ENCODE data around the gene POLR1E.

POLR1E gene

DNA sequence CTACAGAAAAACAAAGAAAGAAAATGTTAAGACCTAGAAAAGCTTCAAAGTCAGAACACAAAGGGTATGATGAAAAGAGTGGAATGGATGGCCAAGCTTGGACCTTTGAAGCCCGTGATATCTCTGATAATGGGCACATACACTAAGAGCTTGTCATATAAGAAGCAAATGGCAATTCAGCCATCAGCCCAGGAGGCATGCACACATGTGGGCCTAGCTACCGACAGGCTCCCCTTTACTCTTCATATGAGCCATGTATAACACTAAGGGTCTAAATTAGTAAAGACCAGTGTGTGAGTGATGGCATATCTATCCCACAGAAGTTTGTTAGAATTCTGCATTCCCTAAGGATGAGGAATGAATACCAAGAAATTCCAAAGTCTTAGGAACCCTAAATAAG lies 43.2 kb upstream of the POLR1E start:
- peaks cover 55% of the 10 kb centered on the region for H3K36me3 ChIP-seq (ENCODE audit: insufficient read depth, insufficient read length, low read length)

GRCh38 chr9:37443566-37443965 lies 42.2 kb upstream of the POLR1E start:
- DNase-seq (ENCODE audit: low read depth, low spot score), result no peak
- Histone ChIP-seq H3K9ac (ENCODE audit: insufficient read length, low read depth) (no peak overlapping the region), H3K4me3 (ENCODE audit: insufficient read length, low read depth) (no peak overlapping the region), H3K36me3 (ENCODE audit: insufficient read depth, insufficient read length, low read length) (peaks cover 49% of the 10 kb centered on the region), H3K9me3 (ENCODE audit: insufficient read depth, low read length) (no peaks in the 10 kb centered on the region), H3K4me1 (ENCODE audit: insufficient read depth, insufficient read length) (no peaks in the 10 kb centered on the region), H3K27me3 (ENCODE audit: insufficient read depth, insufficient read length) (no peaks in the 10 kb centered on the region)
- TF ChIP-seq ZNF274 (IDR thresholded peaks at IDR 0.05; ENCODE audit: low read depth, low read length) (no peak), SUZ12 (IDR thresholded peaks at IDR 0.05; ENCODE audit: extremely low read depth, insufficient read depth, insufficient read length) (no peak), YY1 (IDR thresholded peaks at IDR 0.05; ENCODE audit: insufficient read depth, insufficient read length) (no peak)

More for the DNA sequence above, 43.2 kb upstream of the POLR1E start:
- H3K4me1 ChIP-seq (ENCODE audit: insufficient read depth, insufficient read length), result no peaks in the 10 kb centered on the region
- TF ChIP-seq SUZ12 (IDR thresholded peaks at IDR 0.05; ENCODE audit: extremely low read depth, insufficient read depth, insufficient read length) (no peak), YY1 (IDR thresholded peaks at IDR 0.05; ENCODE audit: insufficient read depth, insufficient read length) (no peak), ZNF274 (IDR thresholded peaks at IDR 0.05; ENCODE audit: low read depth, low read length) (no peak)
- no peak overlapping the region for H3K4me3 ChIP-seq (ENCODE audit: insufficient read length, low read depth)
- no peak for DNase-seq (ENCODE audit: low read depth, low spot score)
- H3K9ac ChIP-seq (ENCODE audit: insufficient read length, low read depth), result no peak overlapping the region
- no peaks in the 10 kb centered on the region for H3K9me3 ChIP-seq (ENCODE audit: insufficient read depth, low read length)
- H3K27me3 ChIP-seq (ENCODE audit: insufficient read depth, insufficient read length), result no peaks in the 10 kb centered on the region

DNA sequence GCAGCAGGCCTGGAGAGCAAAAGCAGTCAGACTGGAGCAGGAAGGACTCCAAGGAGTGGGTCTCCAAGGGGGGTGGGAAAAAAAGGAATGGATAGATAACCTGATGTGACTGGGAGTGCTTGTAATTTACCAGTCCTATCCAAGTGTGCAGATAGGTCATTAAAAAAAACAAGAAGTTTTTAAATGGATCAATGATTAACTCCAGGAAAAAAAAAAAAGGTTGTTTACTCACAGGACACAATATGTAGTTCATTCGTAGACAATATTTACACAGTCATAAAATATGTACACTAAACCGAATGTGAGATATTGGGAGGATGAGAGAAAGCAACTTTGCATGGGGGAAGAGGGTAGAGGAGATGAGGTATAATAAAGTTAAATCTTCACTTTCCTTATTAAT lies 40.9 kb upstream of the POLR1E start:
- H3K36me3 ChIP-seq (ENCODE audit: insufficient read depth, insufficient read length, low read length), result peaks cover 46% of the 10 kb centered on the region
- no peak for DNase-seq (ENCODE audit: low read depth, low spot score)

DNA sequence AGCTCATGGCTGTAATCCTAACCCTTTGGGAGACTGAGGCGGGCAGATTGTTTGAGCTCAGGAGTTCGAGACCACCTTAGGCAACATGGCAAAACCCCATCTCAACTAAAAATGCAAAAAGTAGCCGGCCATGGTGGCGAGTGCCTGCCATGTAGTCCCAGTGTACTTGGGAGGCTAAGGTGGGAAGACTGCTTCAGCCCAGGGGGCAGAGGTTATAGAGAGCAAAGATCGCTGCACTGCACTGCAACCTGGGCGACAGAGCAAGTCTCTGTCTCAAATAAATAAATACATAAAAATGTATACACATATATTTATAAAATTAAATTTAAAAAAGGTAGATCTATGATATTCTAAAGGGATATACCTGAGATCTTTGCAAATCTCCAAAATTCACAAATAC lies 39.9 kb upstream of the POLR1E start:
- TF ChIP-seq SUZ12 (IDR thresholded peaks at IDR 0.05; ENCODE audit: extremely low read depth, insufficient read depth, insufficient read length) (no peak), ZNF274 (IDR thresholded peaks at IDR 0.05; ENCODE audit: low read depth, low read length) (no peak), YY1 (IDR thresholded peaks at IDR 0.05; ENCODE audit: insufficient read depth, insufficient read length) (no peak)
- Histone ChIP-seq H3K9ac (ENCODE audit: insufficient read length, low read depth) (no peak overlapping the region), H3K4me3 (ENCODE audit: insufficient read length, low read depth) (no peak overlapping the region), H3K9me3 (ENCODE audit: insufficient read depth, low read length) (no peaks in the 10 kb centered on the region), H3K4me1 (ENCODE audit: insufficient read depth, insufficient read length) (no peaks in the 10 kb centered on the region), H3K27me3 (ENCODE audit: insufficient read depth, insufficient read length) (no peaks in the 10 kb centered on the region), H3K36me3 (ENCODE audit: insufficient read depth, insufficient read length, low read length) (peaks cover 43% of the 10 kb centered on the region)
- DNase-seq (ENCODE audit: low read depth, low spot score), result no peak

More for the DNA sequence above, 40.9 kb upstream of the POLR1E start:
- no peaks in the 10 kb centered on the region for H3K27me3 ChIP-seq (ENCODE audit: insufficient read depth, insufficient read length)
- H3K9ac ChIP-seq (ENCODE audit: insufficient read length, low read depth), result no peak overlapping the region
- H3K4me3 ChIP-seq (ENCODE audit: insufficient read length, low read depth), result no peak overlapping the region
- TF ChIP-seq YY1 (IDR thresholded peaks at IDR 0.05; ENCODE audit: insufficient read depth, insufficient read length), result no peak
- TF ChIP-seq ZNF274 (IDR thresholded peaks at IDR 0.05; ENCODE audit: low read depth, low read length), result no peak
- no peak for TF ChIP-seq SUZ12 (IDR thresholded peaks at IDR 0.05; ENCODE audit: extremely low read depth, insufficient read depth, insufficient read length)
- no peaks in the 10 kb centered on the region for H3K4me1 ChIP-seq (ENCODE audit: insufficient read depth, insufficient read length)
- no peaks in the 10 kb centered on the region for H3K9me3 ChIP-seq (ENCODE audit: insufficient read depth, low read length)

GRCh38 chr9:37446401-37446800 lies 39.3 kb upstream of the POLR1E start:
- H3K9ac ChIP-seq (ENCODE audit: insufficient read length, low read depth), result no peak overlapping the region
- no peak overlapping the region for H3K4me3 ChIP-seq (ENCODE audit: insufficient read length, low read depth)
- H3K36me3 ChIP-seq (ENCODE audit: insufficient read depth, insufficient read length, low read length), result peaks cover 37% of the 10 kb centered on the region
- DNase-seq (ENCODE audit: low read depth, low spot score), result no peak
- no peaks in the 10 kb centered on the region for H3K4me1 ChIP-seq (ENCODE audit: insufficient read depth, insufficient read length)
- no peaks in the 10 kb centered on the region for H3K9me3 ChIP-seq (ENCODE audit: insufficient read depth, low read length)
- H3K27me3 ChIP-seq (ENCODE audit: insufficient read depth, insufficient read length), result no peaks in the 10 kb centered on the region
- no peak for TF ChIP-seq ZNF274 (IDR thresholded peaks at IDR 0.05; ENCODE audit: low read depth, low read length)
- TF ChIP-seq YY1 (IDR thresholded peaks at IDR 0.05; ENCODE audit: insufficient read depth, insufficient read length), result no peak
- TF ChIP-seq SUZ12 (IDR thresholded peaks at IDR 0.05; ENCODE audit: extremely low read depth, insufficient read depth, insufficient read length), result no peak

- no peak for TF ChIP-seq SUZ12 (IDR thresholded peaks at IDR 0.05; ENCODE audit: extremely low read depth, insufficient read depth, insufficient read length)
- TF ChIP-seq YY1 (IDR thresholded peaks at IDR 0.05; ENCODE audit: insufficient read depth, insufficient read length), result no peak
- TF ChIP-seq ZNF274 (IDR thresholded peaks at IDR 0.05; ENCODE audit: low read depth, low read length), result no peak
- Histone ChIP-seq H3K4me1 (ENCODE audit: insufficient read depth, insufficient read length) (no peaks in the 10 kb centered on the region), H3K36me3 (ENCODE audit: insufficient read depth, insufficient read length, low read length) (peaks cover 30% of the 10 kb centered on the region), H3K27me3 (ENCODE audit: insufficient read depth, insufficient read length) (no peaks in the 10 kb centered on the region), H3K9me3 (ENCODE audit: insufficient read depth, low read length) (no peaks in the 10 kb centered on the region), H3K4me3 (ENCODE audit: insufficient read length, low read depth) (no peak overlapping the region), H3K9ac (ENCODE audit: insufficient read length, low read depth) (no peak overlapping the region)
- DNase-seq (ENCODE audit: low read depth, low spot score), result no peak
Measured at GRCh38 chr9:37447111-37447510, 38.6 kb upstream of the POLR1E start.

DNA sequence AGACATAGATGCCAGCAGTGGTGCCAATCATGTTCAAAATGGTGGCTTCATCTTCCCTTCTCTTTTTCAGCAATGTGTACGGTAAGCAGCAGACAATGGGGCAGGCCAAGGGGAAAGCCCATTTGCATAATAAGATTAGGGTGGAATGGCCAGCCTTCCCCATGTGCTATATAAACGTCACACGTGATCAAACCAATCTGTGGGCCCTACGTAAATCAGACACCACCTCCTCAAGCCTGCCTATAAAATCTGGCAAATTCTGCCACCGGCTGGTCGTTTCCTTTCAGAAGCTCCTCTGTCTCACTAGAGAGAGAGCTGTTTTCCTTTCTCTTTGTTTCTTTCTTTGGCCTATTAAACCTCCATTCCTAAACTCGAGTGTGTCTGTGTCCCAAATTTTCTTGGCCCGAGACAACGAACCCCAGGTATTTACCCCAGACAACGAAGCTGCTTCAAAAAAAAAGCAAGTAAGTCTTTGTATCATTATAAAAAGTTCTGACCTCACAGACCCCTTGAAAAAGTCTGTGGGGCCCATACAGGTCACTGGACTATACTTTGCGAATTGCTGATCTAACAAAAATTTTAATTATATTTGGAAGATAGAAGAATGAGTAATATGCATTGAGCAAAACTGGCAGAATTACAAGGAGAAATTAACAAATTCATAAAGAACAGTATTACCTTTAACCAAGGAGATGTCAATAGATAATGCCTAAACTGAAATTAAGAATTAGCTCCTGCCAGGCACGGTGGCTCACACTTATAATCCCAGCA lies 35.7 kb upstream of the POLR1E start:
- Histone ChIP-seq H3K9ac (ENCODE audit: insufficient read length, low read depth) (no peak overlapping the region), H3K4me1 (ENCODE audit: insufficient read depth, insufficient read length) (peaks cover 3% of the 10 kb centered on the region), H3K27me3 (ENCODE audit: insufficient read depth, insufficient read length) (no peaks in the 10 kb centered on the region), H3K4me3 (ENCODE audit: insufficient read length, low read depth) (no peak overlapping the region), H3K9me3 (ENCODE audit: insufficient read depth, low read length) (no peaks in the 10 kb centered on the region), H3K36me3 (ENCODE audit: insufficient read depth, insufficient read length, low read length) (peaks cover 32% of the 10 kb centered on the region)
- no peak for DNase-seq (ENCODE audit: low read depth, low spot score)
- no peak for TF ChIP-seq YY1 (IDR thresholded peaks at IDR 0.05; ENCODE audit: insufficient read depth, insufficient read length)
- TF ChIP-seq SUZ12 (IDR thresholded peaks at IDR 0.05; ENCODE audit: extremely low read depth, insufficient read depth, insufficient read length), result no peak
- TF ChIP-seq ZNF274 (IDR thresholded peaks at IDR 0.05; ENCODE audit: low read depth, low read length), result no peak
